IPS-18c (cell line): ENCODE measurements around the gene SCD.

Experiments
- H3K4me3 ChIP-seq: 2 replicates; pipeline ENCODE4 v1.7.0; 2013; ENCODE audit warnings: low read depth, mild to moderate bottlenecking, low read length, moderate library complexity; ENCODE audit not compliant: insufficient read depth
- H3K9me3 ChIP-seq: one replicate; pipeline ENCODE4 v1.6.1; 2013; ENCODE audit warnings: mild to moderate bottlenecking, low read length, moderate library complexity; ENCODE audit not compliant: control insufficient read depth, insufficient read depth

SCD gene

DNA sequence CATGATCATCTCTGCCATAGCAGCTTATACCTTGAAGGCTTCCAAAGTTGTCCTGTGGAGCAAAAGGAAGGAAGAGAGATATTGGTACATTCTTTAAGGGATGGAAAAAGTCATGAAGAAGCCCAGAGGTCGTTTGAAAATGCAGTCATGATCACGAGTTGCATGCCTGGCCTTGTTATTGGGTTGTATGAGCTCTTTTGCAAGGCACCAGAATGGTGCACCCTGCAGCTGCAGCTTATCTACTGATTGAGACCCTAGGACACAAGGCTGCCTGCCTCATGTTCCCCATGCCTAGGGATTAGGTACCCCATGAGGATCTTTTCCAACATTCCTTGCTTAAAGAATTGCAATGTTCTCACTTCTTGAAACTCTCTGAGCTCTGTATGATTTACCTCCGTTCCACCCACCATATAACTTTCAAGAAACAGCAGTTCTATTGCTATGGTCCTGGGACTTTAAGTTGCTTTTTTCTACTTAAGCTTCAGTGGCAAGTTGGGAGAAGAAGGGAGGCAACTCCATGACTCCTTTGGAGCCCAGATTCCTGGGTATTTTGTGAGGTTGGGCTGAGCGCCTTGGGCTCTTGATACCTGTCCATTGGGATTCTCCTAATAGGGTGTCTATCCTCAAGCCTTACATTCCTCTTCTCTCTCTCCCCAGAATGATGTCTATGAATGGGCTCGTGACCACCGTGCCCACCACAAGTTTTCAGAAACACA is 6.9 kb downstream of the SCD start:
- no peak overlapping the region for H3K4me3 ChIP-seq
- H3K9me3 ChIP-seq: no peaks in the 10 kb centered on the region

DNA sequence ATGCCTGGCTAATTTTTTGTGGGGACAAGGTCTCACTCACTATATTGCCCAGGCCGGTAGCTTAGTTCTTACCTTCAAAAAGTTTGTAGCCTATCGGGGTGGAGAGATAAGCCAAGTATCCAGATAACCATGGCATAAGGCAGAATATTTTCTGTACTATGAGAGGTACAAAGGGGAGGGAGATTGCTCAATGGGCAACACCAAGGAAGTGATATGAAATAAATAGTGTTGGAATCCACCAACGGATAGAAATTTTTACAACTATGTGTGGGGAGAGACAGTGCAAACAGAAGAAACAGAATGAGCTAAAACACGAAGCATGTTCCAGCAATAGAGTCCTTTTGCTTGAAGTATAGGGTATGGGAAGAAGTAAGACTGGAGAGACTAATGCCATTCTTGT is 8.1 kb downstream of the SCD start:
- Histone ChIP-seq H3K4me3 (no peak overlapping the region), H3K9me3 (no peaks in the 10 kb centered on the region)

DNA sequence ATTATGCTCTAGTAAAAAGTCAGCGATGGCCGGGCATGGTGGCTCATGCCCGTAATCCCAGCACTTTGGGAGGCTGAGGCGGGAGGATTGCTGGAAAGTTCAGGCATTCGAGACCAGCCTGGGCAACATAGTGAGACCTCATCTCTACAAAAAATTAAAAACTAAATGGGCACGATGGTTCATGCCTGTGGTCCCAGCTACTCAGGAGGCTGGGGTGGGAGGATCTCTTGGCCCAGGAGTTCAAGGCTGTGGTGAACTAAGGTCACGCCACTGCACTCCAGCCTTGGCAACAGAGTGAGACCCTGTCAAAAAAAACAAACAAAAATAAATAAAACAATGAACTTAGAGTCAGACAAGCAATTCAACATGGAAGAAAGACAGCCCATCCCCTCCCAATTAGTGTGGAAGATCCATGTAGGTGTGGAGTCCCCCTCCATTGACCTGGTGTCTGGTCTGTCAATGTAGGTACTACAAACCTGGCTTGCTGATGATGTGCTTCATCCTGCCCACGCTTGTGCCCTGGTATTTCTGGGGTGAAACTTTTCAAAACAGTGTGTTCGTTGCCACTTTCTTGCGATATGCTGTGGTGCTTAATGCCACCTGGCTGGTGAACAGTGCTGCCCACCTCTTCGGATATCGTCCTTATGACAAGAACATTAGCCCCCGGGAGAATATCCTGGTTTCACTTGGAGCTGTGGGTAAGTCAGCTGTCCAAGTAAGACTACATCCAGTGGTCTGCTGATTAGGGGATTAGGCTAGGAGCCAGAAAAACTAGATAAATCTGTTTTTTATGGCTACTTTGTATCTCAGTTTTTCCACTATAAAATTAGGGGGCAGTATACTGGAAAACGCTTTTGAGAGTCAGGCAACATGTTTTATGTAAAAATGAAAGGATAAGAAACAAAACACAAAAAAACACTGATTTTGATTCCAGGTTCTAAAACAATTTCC is 9.3 kb downstream of the SCD start:
- H3K4me3 ChIP-seq: no peak overlapping the region
- no peaks in the 10 kb centered on the region for H3K9me3 ChIP-seq

GRCh38 chr10:100357059-100357858 is 10.2 kb downstream of the SCD start:
- H3K4me3 ChIP-seq: no peak overlapping the region
- no peaks in the 10 kb centered on the region for H3K9me3 ChIP-seq

DNA sequence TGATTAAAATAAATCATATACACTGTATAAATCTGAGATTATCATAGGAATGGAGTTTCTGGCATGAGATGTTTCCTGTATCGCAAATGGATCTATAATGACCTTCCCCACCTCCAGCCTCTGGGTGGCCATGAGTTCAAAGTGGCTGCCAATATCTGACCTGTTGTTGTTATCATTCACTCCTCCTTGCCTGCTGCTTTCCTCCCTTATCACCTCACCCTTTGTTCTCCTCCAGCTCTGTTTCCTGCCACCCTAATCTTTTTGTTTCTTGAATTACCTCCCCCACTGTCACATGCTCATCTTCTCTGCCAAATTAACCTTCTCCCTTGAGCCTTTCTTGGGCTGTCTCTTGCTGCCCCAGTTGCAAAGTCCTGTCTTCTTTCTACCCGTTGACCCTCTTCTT is 12.0 kb downstream of the SCD start:
- H3K9me3 ChIP-seq: no peaks in the 10 kb centered on the region
- no peak overlapping the region for H3K4me3 ChIP-seq

- no peak overlapping the region for H3K4me3 ChIP-seq
- H3K9me3 ChIP-seq: no peaks in the 10 kb centered on the region
These were observed 12.6 kb downstream of the SCD start for GRCh38 chr10:100359529-100360150.

GRCh38 chr10:100360234-100360633 is 13.2 kb downstream of the SCD start:
- Histone ChIP-seq H3K4me3 (no peak overlapping the region), H3K9me3 (no peaks in the 10 kb centered on the region)

DNA sequence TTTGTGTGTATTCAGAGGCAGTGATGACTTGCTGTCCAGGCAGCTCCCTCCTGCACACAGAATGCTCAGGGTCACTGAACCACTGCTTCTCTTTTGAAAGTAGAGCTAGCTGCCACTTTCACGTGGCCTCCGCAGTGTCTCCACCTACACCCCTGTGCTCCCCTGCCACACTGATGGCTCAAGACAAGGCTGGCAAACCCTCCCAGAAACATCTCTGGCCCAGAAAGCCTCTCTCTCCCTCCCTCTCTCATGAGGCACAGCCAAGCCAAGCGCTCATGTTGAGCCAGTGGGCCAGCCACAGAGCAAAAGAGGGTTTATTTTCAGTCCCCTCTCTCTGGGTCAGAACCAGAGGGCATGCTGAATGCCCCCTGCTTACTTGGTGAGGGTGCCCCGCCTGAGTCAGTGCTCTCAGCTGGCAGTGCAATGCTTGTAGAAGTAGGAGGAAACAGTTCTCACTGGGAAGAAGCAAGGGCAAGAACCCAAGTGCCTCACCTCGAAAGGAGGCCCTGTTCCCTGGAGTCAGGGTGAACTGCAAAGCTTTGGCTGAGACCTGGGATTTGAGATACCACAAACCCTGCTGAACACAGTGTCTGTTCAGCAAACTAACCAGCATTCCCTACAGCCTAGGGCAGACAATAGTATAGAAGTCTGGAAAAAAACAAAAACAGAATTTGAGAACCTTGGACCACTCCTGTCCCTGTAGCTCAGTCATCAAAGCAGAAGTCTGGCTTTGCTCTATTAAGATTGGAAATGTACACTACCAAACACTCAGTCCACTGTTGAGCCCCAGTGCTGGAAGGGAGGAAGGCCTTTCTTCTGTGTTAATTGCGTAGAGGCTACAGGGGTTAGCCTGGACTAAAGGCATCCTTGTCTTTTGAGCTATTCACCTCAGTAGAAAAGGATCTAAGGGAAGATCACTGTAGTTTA is 15.8 kb downstream of the SCD start:
- Histone ChIP-seq H3K9me3 (no peaks in the 10 kb centered on the region), H3K4me3 (no peak overlapping the region)

GRCh38 chr10:100364175-100364574 is 17.1 kb downstream of the SCD start:
- no peaks in the 10 kb centered on the region for H3K9me3 ChIP-seq

DNA sequence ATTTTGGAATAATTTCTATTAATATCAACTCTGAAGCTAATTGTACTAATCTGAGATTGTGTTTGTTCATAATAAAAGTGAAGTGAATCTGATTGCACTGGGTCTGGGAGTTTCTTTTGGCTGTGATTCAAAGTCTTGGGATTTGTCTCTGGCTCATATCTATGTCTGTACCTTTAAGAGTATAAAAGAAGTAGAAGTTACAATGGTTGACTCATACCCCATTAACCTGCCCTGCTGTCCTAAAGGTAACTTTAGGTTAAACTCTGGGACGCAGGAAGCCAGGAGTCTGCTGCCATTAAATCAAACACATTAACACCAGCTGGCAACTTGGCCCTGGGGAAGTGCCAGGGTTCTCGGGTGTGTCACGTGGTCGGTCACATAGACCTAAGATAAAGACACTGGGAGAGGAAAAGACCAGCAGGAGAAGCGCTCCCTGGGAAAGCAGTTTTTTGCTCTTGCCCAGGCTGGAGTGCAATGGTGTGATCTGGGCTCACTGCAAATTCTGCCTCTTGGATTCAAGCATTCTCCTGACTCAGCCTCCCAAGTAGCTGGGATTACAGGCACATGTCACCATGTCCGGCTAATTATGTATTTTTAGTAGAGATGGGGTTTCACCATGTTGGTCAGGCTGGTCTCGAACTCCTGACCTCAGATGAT is 17.8 kb downstream of the SCD start:
- H3K4me3 ChIP-seq: no peak overlapping the region
- H3K9me3 ChIP-seq: no peaks in the 10 kb centered on the region

More at GRCh38 chr10:100364175-100364574, 17.1 kb downstream of the SCD start:
- no peak overlapping the region for H3K4me3 ChIP-seq

DNA sequence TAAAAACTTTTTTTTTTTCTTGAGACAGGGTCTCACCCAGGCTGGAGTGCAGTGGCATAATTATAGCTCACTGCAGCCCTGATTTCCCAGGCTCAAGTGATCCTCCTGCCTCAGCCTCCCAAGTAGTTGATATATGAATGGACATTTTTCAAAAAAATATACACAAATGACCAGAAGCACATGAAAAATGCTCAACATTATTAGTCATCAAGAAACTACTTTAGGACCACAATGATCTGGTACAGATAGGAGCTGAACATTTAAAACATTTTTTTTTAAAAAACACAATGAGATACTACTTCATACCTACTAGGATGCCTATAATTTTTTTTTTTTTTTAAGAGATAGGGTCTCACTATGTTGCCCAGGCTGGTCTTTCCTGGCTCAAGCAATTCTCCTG is 21.7 kb downstream of the SCD start:
- Histone ChIP-seq H3K4me3 (no peak overlapping the region), H3K9me3 (no peaks in the 10 kb centered on the region)

- Histone ChIP-seq H3K4me3 (no peak overlapping the region; the same call in 1 of the 2 replicates), H3K9me3 (no peaks in the 10 kb centered on the region)
These were observed 23.9 kb downstream of the SCD start for GRCh38 chr10:100370714-100371481.

DNA sequence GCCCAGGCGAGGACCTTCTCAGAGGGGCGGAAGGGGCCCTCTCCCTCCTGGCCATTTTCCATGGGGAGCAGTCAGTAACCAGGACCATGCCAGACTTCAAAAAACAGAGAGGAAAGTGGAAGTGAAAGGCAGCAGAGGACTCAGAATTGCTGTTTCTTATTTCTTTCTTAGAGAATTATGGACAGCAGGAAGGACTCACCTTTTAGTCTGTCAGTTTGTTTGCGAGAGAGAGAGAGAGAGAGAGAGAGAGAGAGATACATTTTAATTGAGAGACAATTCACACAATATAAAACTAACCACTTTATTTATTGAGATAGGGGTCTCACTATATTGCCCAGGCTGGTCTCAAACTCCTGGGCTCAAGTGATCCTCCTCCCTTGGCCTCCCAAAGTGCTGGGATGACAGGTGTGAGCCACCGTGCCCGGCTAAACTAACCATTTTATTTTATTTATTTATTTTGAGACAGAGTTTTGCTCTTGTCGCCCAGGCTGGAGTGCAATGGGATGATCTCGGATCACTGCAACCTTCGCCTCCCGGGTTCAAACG is 24.5 kb downstream of the SCD start:
- Histone ChIP-seq H3K4me3 (no peak overlapping the region; the same call in 1 of the 2 replicates), H3K9me3 (no peaks in the 10 kb centered on the region)

GRCh38 chr10:100372415-100373297 is 25.6 kb downstream of the SCD start:
- H3K9me3 ChIP-seq: no peaks in the 10 kb centered on the region
- peak overlapping the region; percentile 69 for H3K4me3 ChIP-seq
